Measurements from ENCODE around the gene CD244.

DNA sequence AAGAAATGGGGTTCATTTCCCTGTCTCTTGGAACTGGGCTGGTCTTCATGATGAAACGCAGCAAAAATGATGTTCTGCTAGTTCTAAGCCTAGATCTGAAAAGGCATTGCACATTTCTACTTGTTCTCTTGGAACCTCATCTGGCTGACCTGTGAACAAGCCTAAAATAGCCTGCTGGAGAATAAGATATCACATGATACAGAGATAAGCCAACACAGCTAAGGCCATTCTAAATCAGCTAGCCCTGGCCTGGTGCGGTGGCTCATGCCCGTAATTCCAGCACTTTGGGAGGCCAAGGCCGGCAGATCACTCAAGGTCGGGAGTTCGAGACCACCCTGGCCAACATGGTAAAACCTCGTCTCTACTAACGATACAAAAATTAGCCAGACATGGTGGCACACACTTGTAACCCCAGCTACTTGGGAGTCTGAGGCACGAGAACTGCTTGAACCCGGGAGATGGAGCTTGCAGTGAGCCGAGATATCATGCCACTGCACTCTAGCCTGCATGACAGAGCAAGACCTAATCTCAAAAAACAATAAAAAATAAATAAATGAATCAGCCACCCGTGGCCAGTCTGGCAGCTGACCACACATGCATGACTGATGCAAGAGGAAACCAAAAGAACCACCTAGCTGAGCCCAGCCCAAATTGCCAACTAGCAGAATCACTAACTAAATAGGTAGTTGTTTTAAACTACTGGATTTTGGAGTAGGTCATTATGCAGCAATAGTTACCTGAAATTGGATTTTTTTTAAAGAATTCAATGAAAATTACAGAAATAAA lies 18.0 kb downstream of the CD244 start:
- TF ChIP-seq POLR2AphosphoS5 (IDR thresholded peaks at IDR 0.05): no peak
- TF ChIP-seq, protein P1, sequence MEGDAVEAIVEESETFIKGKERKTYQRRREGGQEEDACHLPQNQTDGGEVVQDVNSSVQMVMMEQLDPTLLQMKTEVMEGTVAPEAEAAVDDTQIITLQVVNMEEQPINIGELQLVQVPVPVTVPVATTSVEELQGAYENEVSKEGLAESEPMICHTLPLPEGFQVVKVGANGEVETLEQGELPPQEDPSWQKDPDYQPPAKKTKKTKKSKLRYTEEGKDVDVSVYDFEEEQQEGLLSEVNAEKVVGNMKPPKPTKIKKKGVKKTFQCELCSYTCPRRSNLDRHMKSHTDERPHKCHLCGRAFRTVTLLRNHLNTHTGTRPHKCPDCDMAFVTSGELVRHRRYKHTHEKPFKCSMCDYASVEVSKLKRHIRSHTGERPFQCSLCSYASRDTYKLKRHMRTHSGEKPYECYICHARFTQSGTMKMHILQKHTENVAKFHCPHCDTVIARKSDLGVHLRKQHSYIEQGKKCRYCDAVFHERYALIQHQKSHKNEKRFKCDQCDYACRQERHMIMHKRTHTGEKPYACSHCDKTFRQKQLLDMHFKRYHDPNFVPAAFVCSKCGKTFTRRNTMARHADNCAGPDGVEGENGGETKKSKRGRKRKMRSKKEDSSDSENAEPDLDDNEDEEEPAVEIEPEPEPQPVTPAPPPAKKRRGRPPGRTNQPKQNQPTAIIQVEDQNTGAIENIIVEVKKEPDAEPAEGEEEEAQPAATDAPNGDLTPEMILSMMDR (IDR thresholded peaks at IDR 0.05): no peak
- no peak for TF ChIP-seq POLR2A (IDR thresholded peaks at IDR 0.05)
- TF ChIP-seq EP300 (IDR thresholded peaks at IDR 0.05): no peak

All from stomach (tissue), 4 donors.